GM03348 (cell line): Measurements from ENCODE around the gene ASPSCR1.

Experiments used
- DNase-seq: peaks from one replicate; pipeline ENCODE4 v3.0.0; 2012; ENCODE audit warnings: low spot score

The ASPSCR1 gene

GRCh38 chr17:82041144-82041814 is 63.9 kb downstream of the ASPSCR1 start:
- DNase-seq, result no peak

- DNase-seq, result no peak
These were observed 65.2 kb downstream of the ASPSCR1 start for GRCh38 chr17:82042649-82043048.

GRCh38 chr17:82043507-82043906 is 66.1 kb downstream of the ASPSCR1 start:
- DNase-seq, result no peak

DNA sequence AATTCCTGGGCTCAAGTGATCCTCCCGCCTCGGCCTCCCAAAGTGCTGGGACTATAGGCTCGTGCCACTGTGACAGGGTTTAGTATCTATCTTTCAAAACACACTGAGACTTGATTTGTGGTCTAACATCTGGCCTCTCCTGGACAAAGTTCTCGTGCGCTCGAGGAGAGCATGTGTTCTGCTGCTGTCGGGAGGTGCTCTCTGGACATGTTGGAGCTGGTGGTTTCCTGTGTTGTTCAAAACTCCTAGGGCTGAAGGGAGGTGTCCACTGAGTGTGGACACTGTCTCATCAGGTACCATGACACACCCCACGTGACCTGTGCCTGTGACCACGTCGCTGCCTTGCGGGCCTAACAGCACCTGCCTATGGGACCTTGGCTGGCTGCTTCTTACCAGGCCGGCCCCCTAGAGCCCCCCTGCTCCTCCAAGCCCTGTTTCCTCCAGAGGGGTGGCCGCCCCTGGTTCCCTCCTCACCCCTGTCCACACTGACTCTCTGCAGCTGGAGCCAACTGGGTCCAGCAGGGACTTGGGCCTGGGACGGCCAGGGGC is 68.6 kb downstream of the ASPSCR1 start:
- no peak for DNase-seq

DNA sequence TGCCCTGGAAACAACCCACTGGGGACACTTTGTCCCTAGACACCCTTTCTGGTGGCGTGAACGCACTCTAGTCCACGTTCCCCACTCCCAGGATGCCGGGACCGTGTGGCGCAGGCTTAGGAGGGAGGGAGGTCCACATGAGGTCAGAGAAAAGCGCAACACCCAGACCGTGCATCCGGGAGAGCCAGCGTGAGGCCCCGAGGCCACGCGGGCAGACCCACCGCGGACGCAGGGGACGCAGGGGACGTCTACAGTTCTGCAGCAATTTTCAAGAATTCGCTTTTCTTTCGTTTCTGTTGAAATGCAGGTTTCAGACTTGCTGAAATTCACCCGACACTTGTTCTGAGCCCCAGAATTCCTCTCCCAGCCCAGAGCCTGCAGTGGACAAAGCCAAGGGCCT is 69.5 kb downstream of the ASPSCR1 start:
- DNase-seq, result no peak

DNA sequence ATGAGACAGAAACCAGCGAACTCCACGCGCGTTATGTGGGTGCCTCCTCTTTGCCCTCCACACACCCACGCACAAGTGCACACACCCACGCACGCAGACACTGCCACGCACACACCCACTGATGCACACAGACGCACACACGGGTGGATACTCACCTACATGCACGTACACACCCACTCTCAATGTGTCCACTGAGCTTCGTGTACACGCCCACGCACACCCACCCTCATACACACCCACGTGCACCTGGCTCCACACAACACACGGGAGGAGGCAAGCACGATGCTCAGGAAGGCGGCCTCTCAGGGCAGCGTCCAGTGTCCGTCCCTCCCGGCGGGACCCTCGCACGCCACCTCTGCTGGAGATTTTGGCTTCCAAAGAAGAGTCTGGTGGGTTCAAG is 70.0 kb downstream of the ASPSCR1 start:
- no peak for DNase-seq

GRCh38 chr17:82047914-82048570 is 70.6 kb downstream of the ASPSCR1 start:
- DNase-seq, result no peak

- DNase-seq, result no peak
These were observed 71.1 kb downstream of the ASPSCR1 start for GRCh38 chr17:82048571-82048971.

- no peak for DNase-seq
These were observed 71.7 kb downstream of the ASPSCR1 start for GRCh38 chr17:82049106-82049505.

DNA sequence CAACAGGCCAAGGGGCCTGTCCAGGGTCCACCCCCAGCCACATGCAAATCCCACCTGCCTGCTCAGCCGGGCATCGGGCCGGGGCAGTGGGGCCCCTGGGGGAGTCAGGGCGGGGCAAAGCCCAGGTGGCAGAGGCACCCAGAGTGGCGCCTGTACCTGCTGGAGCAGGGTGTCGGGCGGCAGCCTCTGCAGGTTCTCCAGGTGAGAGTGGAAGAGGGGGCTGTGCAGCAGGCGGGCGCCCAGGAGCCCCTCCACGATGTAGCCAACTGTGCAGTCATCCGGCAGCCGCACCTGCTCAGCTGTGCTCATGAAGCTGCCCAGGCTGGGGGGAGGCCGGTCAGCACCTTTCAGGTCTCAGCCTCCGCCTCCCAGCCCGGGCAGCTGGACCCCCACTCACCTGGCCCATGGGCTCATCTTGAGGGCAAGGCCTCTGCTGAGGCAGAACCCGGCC is 72.1 kb downstream of the ASPSCR1 start:
- no peak for DNase-seq

GRCh38 chr17:82050152-82050760 is 72.8 kb downstream of the ASPSCR1 start:
- DNase-seq, result no peak

DNA sequence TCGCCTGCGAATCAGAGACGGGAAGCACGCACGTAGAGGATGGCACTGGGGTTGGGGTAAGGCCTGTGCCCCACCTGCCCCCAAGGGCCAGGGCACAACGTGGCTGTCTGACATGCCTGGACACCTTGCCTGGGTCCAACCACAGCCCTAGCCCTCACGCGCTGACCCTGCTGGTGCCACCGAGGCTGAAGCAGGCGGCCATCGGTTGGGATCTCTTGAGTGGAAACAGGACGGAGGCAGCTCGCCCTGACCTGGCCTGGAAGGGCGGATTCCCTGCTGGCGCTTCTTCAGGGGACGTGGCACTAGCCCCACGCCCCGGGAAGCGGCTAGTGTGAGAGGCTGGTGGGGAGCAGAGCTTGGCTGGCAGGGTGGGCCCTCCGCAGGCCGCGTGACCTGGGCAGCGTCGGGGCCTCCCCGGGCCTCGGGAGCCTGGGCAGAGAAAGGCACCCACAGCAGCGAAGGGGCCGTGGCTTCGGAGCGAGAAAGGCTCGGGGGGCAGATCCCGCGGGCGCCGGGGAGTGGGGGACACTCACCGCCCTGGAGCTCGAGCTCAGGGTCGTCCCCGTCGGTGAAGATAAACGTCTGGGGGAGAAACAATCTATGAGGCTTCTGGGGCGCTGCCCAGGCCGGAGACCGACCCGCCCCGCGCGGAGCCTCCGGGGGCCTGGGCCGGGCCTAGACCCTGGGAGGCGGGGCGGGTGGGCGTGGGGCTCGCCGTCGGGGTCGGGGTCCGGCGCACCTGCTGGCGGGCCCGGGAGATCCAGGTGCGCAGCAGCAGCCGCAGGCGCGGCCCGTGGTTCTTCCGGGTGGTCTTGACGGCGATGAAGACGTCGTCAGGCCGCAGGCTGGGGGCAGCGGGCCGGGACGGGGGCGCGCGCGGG is 73.6 kb downstream of the ASPSCR1 start:
- peak; percentile 56 for DNase-seq

DNA sequence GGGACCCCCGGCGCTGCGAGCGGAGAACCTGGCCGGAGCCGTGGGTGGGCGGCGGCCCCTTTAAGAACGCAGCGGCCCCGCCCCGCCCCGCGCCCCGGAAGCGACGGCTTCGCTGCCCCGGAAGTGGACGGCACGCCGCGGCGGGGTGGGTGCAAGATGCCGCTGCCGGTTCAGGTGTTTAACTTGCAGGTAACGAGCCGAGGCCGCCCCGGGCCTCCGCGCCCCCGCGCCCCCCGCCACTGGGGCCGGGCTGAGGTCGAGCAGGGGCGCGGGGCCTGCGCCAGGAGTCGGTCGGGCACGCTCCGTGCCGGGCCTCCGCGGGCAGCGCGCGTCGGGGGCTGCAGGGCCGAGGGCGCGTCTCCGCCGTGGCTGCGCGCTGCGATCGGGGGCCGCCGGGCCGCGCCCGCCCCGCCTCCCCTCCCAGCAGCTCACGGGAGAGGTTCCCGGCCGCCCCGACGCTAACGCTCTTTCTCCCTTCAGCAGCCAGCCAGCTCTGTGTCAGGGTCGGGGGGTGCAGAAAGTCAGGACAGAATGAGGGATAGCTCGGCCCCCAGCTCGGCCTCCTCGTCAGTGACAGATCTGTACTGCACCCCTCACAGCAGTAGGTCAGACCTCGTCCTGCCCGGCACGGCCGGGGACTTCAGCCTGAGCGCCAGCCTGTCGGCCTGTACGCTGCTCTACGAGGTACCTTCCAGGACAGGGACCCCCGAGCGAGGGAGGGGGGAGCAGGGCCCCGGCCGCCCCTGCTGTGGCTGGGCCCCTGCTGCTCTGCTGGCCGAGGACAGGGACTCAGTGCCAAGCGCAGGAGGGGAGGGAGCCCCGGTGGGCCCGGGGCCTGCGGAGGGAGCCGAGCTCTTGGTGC is 74.6 kb downstream of the ASPSCR1 start, which contains the start of the genes GPS1 and RFNG:
GPS1 (plus strand) TSS at position 123 of the 862 bp plus-strand sequence; CDS start at position 157, 34 bp downstream.
RFNG (minus strand) TSS at position 36 of the 862 bp plus-strand sequence. CDS start 45 bp downstream, outside the sequence.
- peak; percentile 93 for DNase-seq

- peak; percentile 36 for DNase-seq
These were observed 75.2 kb downstream of the ASPSCR1 start for GRCh38 chr17:82052638-82053059.

DNA sequence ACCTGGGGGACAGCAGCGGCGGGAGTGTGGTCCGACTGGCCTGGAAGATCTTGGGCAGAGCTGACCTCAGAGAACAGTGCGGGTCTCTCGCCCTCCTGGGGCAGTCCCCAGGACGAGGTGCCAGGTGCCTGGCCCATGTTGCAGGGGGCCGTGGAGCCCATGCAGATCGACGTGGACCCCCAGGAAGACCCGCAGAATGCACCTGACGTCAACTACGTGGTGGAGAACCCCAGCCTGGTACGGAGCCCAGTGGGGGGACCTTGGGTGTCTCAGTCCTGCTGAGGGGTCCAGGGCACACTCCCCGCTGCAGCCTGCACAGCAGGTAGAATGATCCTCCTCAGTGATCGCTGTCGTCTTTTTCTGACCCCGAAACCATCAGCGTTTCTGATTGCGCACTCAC is 75.7 kb downstream of the ASPSCR1 start:
- no peak for DNase-seq

DNA sequence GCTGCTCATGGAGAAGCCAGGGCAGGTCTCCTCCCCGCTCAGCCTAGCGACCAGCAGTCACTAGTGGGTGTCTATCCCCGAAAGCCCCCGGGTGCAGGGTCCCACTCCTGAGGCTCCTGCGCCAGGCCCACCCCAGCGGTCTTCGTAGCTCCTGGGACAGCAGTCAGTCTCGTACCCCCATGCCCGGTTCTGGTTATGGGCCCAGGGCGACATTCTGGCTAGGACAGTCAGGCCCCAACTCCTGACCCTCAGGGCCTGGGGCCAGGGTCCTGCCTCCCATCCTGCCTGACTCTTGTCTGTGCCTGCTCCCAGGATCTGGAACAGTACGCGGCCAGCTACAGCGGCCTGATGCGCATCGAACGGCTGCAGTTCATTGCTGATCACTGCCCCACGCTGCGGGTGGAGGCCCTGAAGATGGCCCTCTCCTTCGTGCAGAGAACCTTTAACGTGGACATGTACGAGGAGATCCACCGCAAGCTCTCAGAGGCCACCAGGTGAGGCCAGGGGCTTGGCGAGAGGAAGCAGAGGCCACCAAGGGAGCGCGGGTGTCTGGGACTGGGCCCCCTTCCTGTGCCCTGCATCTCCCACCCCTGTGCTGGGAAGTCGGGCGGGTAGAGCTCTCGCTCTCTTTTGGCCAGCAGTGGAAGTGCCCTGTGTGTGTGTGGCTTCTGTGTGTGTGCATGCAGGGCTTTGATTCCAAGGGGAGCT is 76.3 kb downstream of the ASPSCR1 start:
- no peak for DNase-seq

- DNase-seq, result no peak
These were observed 77.1 kb downstream of the ASPSCR1 start for GRCh38 chr17:82054351-82055022.

- no peak for DNase-seq
These were observed 77.9 kb downstream of the ASPSCR1 start for GRCh38 chr17:82055023-82055964.
